ENCODE data around the gene TEC.

- no peak for TF ChIP-seq GATA3 (IDR thresholded peaks at IDR 0.05; ENCODE audit: low read depth, low read length)
- no peak for TF ChIP-seq GATA2 (IDR thresholded peaks at IDR 0.05; ENCODE audit: low read depth, low read length)
These were observed 31.5 kb downstream of the TEC start for GRCh38 chr4:48237996-48238645.

Measured in SH-SY5Y (cell line).